ENCODE data around the gene PREX1.
"Not testable (repeated sequence)": the region's sequence is repeated elsewhere in the genome, so short reads cannot be mapped to it uniquely, and the experiment has no call there.

PREX1 gene

DNA sequence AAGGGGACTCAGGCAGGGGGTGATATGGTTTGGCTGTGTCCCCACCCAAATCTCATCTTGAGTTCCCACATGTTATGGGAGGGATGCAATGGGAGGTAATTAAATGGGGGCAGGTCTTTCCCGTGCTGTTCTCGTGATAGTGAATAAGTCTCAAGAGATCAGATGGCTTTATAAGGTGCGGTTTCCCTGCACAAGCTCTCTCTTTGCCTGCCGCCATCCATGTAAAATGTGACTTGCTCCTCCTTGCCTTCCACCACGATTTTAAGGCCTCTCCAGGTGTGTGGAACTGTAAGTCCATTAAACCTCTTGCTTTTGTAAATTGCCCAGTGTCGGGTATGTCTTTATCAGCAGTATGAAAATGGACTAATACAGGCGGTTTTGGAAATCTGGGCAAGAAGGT, 52.3 kb downstream of the PREX1 start:
- Mint-ChIP-seq H3K36me3 (peaks cover 30% of the 10 kb centered on the region), H3K27ac (peak overlapping the region; percentile 77), H3K4me1 (peaks cover 76% of the 10 kb centered on the region)
- not testable (repeated sequence) for ATAC-seq, H3K27me3 Mint-ChIP-seq, H3K4me3 Mint-ChIP-seq, H3K9me3 Mint-ChIP-seq

DNA sequence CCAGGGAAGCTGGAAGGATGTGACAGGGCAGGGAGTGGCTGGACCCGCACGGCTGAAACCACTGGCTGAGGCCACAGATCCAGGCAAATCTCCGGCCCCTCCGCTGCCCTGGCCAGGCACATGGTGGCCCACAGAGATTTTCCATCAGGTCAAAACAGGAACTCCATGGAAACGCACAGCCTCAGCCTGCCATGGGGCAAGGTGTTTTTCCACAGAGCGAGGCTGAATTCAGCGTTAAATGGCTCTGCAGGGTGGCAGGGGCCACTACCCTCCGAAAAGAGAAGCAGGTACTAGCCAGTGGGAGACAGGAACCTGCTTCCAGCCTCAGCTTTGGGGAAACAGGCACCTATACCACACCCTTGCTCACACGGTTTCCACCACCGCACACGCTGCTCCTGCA, 53.1 kb downstream of the PREX1 start:
- Mint-ChIP-seq H3K27me3 (no peaks in the 10 kb centered on the region), H3K4me3 (no peak overlapping the region), H3K9me3 (peaks cover 2% of the 10 kb centered on the region), H3K27ac (peak overlapping the region; percentile 77), H3K36me3 (peaks cover 28% of the 10 kb centered on the region), H3K4me1 (peaks cover 84% of the 10 kb centered on the region)
- no peak for ATAC-seq

DNA sequence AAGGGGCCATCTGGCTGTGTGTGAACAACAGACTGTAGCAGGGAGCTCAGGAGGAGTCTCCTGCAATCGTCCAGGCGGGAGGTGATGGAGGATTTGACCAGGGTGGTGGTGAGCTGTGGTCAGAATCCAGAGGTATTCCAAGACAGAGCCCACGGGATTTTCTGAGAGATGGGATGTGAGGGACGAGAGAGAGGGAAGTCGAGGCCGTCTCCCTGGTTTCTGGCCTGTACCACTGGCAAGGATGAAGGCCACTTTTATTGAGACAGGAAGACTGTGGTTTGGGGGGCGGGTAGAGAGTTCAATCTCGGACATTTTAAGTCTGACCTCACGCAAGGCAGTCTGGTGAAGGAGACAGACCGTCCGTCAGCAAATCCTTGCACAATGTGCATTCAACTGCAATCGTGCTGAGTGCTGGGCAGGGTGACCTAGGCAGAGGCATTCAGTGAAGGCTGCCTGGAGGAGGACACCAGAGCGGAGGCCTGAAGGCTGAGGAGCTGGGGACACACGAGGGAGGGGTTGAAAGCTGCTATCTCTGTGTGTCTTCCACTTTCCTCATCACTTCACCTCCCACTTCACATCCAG, 53.9 kb downstream of the PREX1 start:
- Mint-ChIP-seq H3K27me3 (no peaks in the 10 kb centered on the region), H3K4me3 (peak overlapping the region; percentile 8), H3K9me3 (no peaks in the 10 kb centered on the region), H3K4me1 (peaks cover 91% of the 10 kb centered on the region), H3K36me3 (peaks cover 27% of the 10 kb centered on the region), H3K27ac (peak overlapping the region; percentile 77)
- no peak for ATAC-seq

DNA sequence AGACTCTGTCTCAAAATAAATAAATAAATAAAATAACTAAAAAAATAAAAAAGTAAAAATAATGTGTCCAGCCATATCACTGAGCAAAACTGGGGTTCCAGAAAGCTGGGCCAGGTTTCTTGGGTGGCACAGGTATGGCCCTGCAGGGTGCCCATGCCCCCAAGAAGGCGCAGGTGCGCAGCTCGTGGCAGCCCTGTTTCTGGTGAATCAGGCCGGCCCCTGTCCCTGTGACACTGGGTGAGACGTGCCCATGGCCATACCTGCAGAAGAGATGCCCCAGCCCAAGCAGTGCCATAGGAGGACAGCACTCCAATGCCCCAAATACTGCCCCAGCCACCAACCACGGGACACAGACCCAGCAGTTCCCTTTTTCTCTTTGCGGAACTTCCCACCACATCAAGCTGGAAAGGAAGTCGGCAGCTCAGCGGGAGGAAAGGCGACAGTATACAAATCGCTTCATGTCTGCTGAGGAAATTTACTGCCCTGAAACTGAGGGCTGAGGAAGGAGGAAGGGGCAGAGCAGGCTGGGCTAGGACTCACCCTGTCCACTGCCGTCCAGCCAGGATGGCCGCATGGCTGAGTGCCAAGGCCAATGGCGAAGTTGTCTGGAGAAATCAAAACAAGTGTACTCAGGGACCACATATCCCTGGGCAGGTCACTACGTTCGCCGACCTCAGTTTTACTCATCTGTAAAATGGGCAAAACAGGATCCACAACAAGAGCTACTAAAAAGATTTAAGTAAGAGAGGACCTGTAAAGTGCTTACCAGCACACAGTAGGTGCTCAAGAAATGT, 55.4 kb downstream of the PREX1 start:
- H3K27me3 Mint-ChIP-seq = no peaks in the 10 kb centered on the region
- H3K4me3 Mint-ChIP-seq = peak overlapping the region; percentile 56
- peak; percentile 39 for ATAC-seq
- peaks cover 29% of the 10 kb centered on the region for H3K36me3 Mint-ChIP-seq
- no peaks in the 10 kb centered on the region for H3K9me3 Mint-ChIP-seq
- peaks cover 93% of the 10 kb centered on the region for H3K4me1 Mint-ChIP-seq
- H3K27ac Mint-ChIP-seq = peak overlapping the region; percentile 77

DNA sequence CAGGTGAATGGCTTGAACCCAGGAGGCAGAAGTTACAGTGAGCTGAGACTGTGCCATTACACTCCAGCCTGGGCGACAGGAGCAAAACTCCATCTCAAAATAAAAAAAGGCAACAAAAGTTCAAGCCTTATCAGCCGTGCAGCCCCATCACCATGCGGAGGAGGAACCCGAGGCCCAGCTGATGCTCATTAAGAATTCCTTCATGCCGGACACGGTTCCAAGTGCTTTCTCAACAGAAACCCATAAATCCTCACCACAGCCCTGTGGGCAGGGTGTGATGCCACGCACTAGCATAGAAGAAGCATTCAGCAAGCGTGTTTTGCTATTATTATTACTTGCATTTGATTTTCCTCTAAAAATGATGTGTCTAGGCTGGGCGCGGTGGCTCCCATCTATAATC, 56.3 kb downstream of the PREX1 start:
- H3K4me3 Mint-ChIP-seq = no peak overlapping the region
- peaks cover 93% of the 10 kb centered on the region for H3K4me1 Mint-ChIP-seq
- H3K27me3 Mint-ChIP-seq = no peaks in the 10 kb centered on the region
- peak overlapping the region; percentile 77 for H3K27ac Mint-ChIP-seq
- H3K9me3 Mint-ChIP-seq = no peaks in the 10 kb centered on the region
- ATAC-seq = no peak
- H3K36me3 Mint-ChIP-seq = peaks cover 36% of the 10 kb centered on the region

DNA sequence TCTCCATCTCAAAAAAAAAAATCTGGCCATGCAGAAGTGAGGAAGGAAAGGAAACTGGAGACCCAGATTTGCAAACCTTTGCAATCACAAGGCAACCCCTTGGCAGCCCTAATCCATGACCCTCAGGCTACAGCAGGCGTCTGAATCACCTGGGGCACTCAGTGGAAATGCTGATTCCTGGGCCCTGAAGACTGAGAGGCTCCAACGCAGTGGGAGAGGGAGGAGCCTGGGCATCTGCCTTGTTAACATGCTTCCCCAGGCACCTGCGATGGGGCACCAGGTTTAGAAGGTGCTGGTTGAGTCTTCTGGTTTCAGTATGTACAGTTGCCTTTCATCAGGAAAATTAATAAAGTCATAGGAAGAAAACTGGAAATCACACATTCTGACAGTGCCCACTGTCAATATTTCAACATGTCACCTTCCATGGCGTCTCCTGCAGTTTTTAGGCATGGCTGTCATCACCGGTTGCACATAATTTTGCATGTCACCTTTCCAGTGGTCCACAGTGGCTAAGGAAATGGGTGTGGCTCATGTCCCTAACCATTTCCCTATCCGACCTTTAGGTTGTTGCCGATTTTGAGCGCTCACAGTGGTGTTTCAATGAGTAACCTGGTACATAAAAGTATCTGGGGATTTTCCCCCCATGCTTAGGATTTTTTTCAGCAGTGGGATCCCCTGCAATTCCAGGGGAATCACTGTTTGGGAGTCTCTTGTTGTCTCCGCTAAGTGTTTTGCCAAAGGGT, 56.9 kb downstream of the PREX1 start:
- H3K4me1 Mint-ChIP-seq = peaks cover 95% of the 10 kb centered on the region
- H3K36me3 Mint-ChIP-seq = peaks cover 39% of the 10 kb centered on the region
- no peak for ATAC-seq
- no peaks in the 10 kb centered on the region for H3K27me3 Mint-ChIP-seq
- peak overlapping the region; percentile 95 for H3K27ac Mint-ChIP-seq
- no peaks in the 10 kb centered on the region for H3K9me3 Mint-ChIP-seq
- no peak overlapping the region for H3K4me3 Mint-ChIP-seq

DNA sequence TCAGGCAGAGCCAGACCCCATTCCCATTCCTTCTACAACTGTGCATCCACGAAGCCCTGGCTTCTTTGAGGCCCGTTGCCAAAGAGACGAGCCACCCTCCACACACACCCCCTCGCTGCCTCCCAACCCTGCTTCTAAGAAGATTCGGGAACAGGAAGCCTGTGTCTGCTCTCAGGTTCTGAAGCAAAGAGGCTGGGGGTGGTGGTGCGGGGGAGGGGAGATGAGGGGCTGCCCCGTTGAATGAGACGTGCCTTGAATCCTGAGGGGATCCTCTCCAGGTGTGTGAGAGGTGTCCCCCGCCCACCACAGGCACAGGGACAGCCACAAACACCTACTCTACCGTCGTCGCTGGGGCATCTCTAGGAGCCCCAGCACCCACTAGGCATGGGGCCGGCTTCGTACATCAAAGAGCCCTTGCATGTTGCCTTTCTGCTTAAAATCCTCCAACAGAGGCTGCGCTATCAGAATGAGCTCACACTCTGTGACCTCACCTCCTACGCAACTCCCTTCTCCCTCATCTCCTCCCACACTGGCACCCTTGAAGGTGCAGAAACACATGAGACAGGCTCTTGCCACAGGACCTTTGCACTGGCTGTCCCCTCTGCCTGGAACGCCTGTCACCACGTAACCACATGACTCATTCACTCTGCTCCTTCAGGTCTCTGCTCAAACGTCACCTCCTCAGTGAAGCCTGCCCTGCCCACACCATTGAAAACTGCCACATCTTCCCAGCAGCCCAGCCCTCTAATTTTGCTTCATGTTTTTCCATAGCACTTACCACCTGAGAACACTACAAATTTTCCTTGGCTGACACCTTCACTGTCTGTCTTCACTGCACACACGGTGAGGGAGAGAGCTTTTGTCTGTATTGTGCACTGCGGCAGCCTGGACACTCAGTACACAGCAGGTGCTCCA, 58.5 kb downstream of the PREX1 start:
- ATAC-seq = peak; percentile 77
- H3K4me1 Mint-ChIP-seq = peaks cover 88% of the 10 kb centered on the region
- no peaks in the 10 kb centered on the region for H3K27me3 Mint-ChIP-seq
- peak overlapping the region; percentile 15 for H3K4me3 Mint-ChIP-seq
- H3K9me3 Mint-ChIP-seq = no peaks in the 10 kb centered on the region
- H3K27ac Mint-ChIP-seq = peak overlapping the region; percentile 95
- peaks cover 39% of the 10 kb centered on the region for H3K36me3 Mint-ChIP-seq

DNA sequence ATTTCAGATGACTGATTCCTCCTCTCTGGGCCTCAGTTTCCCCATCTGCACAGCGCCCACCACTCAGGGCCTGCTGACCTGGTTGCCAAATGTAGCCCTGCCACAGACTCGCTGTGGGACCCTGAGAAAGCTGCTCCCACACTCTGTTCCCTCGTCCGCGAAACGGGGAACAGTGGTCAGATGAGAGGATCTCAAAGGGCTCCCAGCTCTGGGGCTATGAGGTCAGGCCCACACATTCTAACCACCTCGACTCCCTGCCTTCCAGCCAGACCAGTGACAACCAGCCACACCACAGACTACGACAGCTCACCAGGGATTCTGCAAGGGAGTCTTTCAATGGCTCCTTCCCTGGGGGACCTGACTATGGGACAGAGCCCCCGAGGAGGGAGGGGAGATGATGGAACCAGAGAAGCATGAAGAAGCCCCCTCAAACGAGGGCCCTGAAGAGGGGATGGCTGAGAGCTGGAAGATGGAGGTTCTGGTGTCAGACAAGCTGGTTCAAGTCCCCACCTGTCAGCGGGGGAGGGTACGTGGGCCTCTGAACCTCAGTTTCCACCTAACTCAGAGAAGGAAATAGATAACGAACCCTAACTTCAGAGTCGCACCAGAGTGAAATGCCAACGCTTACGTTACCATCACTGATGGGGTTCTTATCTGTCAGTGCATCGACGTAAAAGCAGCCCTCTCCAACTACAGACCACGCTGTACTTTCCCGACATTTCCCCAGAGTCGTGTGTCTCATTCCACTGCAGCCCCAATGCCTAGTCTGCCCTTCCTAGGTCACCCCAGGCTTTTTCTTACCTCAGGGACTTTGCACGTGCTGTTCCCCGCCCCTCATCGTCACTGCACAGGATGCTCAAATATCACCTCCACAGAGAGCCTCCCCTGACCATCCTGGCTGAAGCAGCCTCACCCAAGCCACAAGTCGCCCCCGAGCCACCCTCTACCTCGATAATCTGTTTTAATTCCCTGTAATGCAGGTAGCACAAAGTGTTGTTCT, 60.5 kb downstream of the PREX1 start:
- Mint-ChIP-seq H3K27me3 (no peaks in the 10 kb centered on the region), H3K4me3 (peak overlapping the region; percentile 1), H3K27ac (peak overlapping the region; percentile 95), H3K36me3 (peaks cover 47% of the 10 kb centered on the region), H3K4me1 (peaks cover 87% of the 10 kb centered on the region), H3K9me3 (no peaks in the 10 kb centered on the region)
- ATAC-seq = peak; percentile 81

DNA sequence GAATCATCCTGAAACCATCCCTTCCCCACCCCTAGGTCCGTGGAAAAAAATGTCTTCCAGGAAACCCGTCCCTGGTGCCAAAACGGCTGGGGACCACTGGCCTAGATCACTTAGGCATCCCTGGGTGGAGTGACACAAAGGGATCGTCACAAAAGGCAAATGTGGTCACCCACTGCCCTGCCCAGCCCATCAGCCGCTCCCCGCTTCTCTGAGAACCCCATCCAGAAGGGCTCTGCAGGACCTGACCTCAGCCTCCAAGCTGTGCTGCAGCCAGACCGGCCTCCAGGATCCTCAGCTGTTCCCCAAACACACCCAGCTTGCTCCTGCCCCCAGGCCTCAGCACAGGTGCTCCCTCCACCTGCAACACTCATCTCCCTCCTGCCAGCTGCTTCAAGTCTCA, 61.6 kb downstream of the PREX1 start:
- ATAC-seq = no peak
- H3K4me1 Mint-ChIP-seq = peaks cover 87% of the 10 kb centered on the region
- peaks cover 47% of the 10 kb centered on the region for H3K36me3 Mint-ChIP-seq
- H3K27me3 Mint-ChIP-seq = no peaks in the 10 kb centered on the region
- H3K4me3 Mint-ChIP-seq = no peak overlapping the region
- no peaks in the 10 kb centered on the region for H3K9me3 Mint-ChIP-seq
- H3K27ac Mint-ChIP-seq = peak overlapping the region; percentile 95

DNA sequence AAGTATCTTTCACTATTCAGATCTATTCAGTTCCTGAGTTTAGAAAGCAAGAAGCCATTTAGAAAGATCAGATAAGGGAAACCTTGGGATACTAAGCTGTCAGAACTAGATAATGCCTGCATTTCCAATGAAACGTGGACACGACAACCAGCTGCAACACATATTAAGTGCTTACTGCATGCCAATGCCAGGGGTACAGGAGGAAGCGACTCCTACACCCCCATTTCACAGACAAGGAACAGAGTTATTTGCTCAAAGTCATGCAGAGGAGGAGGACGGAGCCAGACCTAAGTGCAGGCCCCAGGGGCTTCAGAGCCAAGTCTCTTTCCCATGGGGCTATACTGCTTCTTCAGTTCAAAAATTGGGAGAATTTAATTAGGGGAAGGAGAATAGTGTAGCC, 62.4 kb downstream of the PREX1 start:
- Mint-ChIP-seq H3K27me3 (no peaks in the 10 kb centered on the region), H3K36me3 (peaks cover 47% of the 10 kb centered on the region), H3K27ac (peak overlapping the region; percentile 95), H3K4me3 (no peak overlapping the region), H3K4me1 (peaks cover 90% of the 10 kb centered on the region), H3K9me3 (no peaks in the 10 kb centered on the region)
- no peak for ATAC-seq

DNA sequence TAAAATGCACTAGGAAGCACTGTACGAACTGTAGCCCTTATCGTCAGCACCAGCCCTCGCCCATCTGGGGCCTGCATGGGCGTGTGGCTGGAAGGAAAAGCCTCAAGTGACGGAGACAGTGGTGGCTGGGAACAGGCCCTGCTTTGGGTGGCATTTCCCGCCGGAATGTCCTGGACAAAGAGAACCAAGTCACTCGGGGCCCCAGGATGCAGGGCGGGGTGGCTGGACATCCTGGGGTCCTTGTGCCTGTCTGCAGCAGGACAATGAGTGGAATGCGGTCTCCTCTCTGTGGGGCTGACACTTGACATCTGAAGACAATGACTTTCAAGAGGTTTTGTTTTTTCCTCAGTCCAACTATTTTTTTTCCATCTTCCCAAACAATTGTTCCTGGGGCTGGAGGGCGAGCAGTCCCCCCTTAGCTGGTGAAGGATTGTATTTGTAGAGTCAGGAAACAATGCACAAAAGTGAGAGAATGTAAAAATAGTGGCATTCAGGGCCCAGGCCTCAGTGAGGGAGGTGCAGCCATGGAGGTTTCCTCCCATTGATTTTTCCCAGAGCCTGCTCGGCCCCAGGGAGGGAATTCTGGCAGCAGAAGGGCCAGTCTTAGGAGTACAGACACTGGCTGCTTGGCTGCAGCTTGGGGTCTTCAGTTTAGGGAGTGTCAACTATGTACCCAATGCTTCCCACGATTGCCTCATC, 64.4 kb downstream of the PREX1 start:
- no peak for ATAC-seq
- Mint-ChIP-seq H3K27ac (peak overlapping the region; percentile 95), H3K36me3 (peaks cover 42% of the 10 kb centered on the region), H3K27me3 (no peaks in the 10 kb centered on the region), H3K4me1 (peaks cover 90% of the 10 kb centered on the region), H3K9me3 (no peaks in the 10 kb centered on the region), H3K4me3 (no peak overlapping the region)

DNA sequence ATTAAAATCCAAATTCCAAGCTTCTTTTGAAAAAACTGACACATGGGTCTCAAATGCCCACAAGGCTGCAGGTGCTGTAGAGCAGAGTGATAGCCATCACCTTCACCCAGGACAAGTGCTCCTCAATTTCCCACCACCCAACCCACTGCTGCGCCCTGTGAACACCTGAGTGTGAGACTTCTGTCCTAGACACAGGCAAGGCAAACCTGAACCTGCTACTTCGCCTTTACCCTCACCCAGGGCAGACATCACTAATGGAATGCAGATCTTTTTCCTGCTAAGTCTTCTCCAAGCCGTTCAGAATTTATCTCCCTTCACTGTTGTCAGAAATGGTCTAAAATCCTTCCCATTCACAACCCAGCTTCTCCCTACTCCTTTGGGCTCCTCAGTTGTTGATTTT, 65.9 kb downstream of the PREX1 start:
- peaks cover 3% of the 10 kb centered on the region for H3K9me3 Mint-ChIP-seq
- H3K4me3 Mint-ChIP-seq = no peak overlapping the region

DNA sequence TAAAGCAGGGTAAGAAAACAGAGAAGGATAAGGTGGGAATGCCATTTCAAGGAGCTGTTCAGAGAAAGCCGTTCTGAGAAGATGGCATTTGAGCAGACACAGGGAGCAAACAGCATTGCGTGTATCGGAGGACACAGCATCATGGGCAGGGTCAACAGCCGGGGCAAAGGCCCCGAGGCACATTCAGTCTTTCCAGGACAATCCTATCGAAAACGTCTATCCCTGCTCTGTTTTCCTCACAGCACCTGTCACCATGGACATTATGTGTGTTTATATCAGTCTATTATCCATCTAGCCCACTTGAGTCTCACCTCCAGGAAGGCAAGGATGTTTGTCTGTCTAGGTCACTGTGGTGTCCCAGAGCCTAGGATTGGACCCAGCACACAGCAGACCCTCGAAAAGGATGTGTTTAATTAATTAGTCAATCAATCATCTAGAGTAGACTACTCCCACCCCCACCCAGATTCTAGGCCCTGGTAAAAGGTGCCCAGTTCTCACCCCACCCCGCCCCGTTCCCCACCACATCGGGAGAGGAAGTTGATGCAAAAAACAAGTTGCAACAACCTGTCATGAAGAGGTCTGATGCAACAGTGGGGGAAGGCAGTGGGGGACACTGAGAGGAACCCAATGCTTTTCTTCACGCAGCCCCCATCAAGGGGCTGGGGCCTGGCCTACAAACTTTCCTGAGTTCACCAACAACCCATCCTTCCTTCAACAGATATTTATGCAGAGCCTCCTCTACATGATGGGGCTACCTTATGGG, 66.6 kb downstream of the PREX1 start:
- peaks cover 3% of the 10 kb centered on the region for H3K9me3 Mint-ChIP-seq
- H3K27ac Mint-ChIP-seq = peak overlapping the region; percentile 95
- peaks cover 90% of the 10 kb centered on the region for H3K4me1 Mint-ChIP-seq
- peak; percentile 53 for ATAC-seq
- H3K4me3 Mint-ChIP-seq = peak overlapping the region; percentile 71
- no peaks in the 10 kb centered on the region for H3K27me3 Mint-ChIP-seq
- peaks cover 40% of the 10 kb centered on the region for H3K36me3 Mint-ChIP-seq

More for the DNA sequence above, 65.9 kb downstream of the PREX1 start:
- H3K27me3 Mint-ChIP-seq = no peaks in the 10 kb centered on the region
- peak overlapping the region; percentile 95 for H3K27ac Mint-ChIP-seq
- peaks cover 39% of the 10 kb centered on the region for H3K36me3 Mint-ChIP-seq
- peaks cover 90% of the 10 kb centered on the region for H3K4me1 Mint-ChIP-seq
- ATAC-seq = no peak

Data from stimulated activated memory B cell treated with anti-CD40 and anti-IgM and Interleukin-4, amounts not matched to agents 10 μg/mL and 1 μg/mL and 100 μg/mL, for 72 hours (primary cell).